ENCODE results near the gene SETD3. TPM values are rescaled to one million over a fixed set of nuclear protein-coding genes. Genes with fewer than 3 reads are reported as not detected.

SETD3 gene
- total and polyA plus RNA-seq, 2 of the 8 experiments (the other 6 are each of a cell fraction or from before 2014, with no cell fraction given) = 24.0 to 64.0 TPM

- 87% methylated on average over 15 of the region's 15 CpGs; no CpG with 5 or more reads in 1 of the 2 experiments for WGBS, 2 experiments (ENCODE audit: extremely low coverage in 1 of 2, insufficient coverage in 1 of 2, insufficient read length in 1 of 2, insufficient replicate concordance in 2 of 2, low coverage in 1 of 2, low lambda C conversion rate in 2 of 2, missing lambda C conversion rate in 1 of 2)
- CTCF ChIA-PET (ENCODE audit: partially characterized antibody) = interaction anchor here (0.6 to 4.5 kb wide), 8 partner anchors 9 to 291 kb away, joined by 3 to 20 read pairs (median 5); no protein-coding TSS in a partner anchor
- FAIRE-seq = no peak
Observed at GRCh38 chr14:99356031-99356608, 124.5 kb downstream of the SETD3 start.

More at GRCh38 chr14:99356031-99356608, 124.5 kb downstream of the SETD3 start:
- H3K23ac ChIP-seq (ENCODE audit: insufficient read length) = no peak overlapping the region
- H3K23me2 ChIP-seq (ENCODE audit: low read depth, low read length) = no peaks in the 10 kb centered on the region
- no peaks in the 10 kb centered on the region for H3K36me3 ChIP-seq (ENCODE audit: control insufficient read depth in 2 of 4, insufficient read depth in 4 of 4, low read length in 3 of 4)
- H3K27me3 ChIP-seq (replicated peaks in 1 of 4; ENCODE audit: control insufficient read depth in 3 of 4, extremely low read depth in 1 of 4, insufficient read depth in 3 of 4, low read length in 3 of 4) = no peaks in the 10 kb centered on the region
- H3K79me2 ChIP-seq (ENCODE audit: control insufficient read depth in 1 of 2, insufficient read depth in 2 of 2, low read length in 2 of 2) = no peaks in the 10 kb centered on the region
- no peak overlapping the region for H3K4ac ChIP-seq (replicated peaks; ENCODE audit: insufficient read length, low read depth, low read length)
- H2BK12ac ChIP-seq (ENCODE audit: low read depth, low read length) = no peak overlapping the region
- no peak overlapping the region for H3K9ac ChIP-seq (replicated peaks in 1 of 4; ENCODE audit: extremely low read depth in 1 of 4, low read depth in 3 of 4, low read length in 3 of 4)
- H3K9me3 ChIP-seq (ENCODE audit: insufficient read depth in 2 of 2, low read depth in 1 of 2, low read length in 1 of 2) = no peaks in the 10 kb centered on the region
- H2BK5ac ChIP-seq (ENCODE audit: low read depth, low read length) = no peak overlapping the region
- no peak overlapping the region for H3K14ac ChIP-seq (ENCODE audit: insufficient read length)
- no peak overlapping the region for H2BK20ac ChIP-seq (ENCODE audit: low read length)
- H4K91ac ChIP-seq (replicated peaks; ENCODE audit: insufficient read length, low read length) = no peak overlapping the region
- no peak overlapping the region for H2AFZ ChIP-seq (ENCODE audit: low read length)
- H3K4me1 ChIP-seq (replicated peaks in 1 of 4; ENCODE audit: control insufficient read depth in 3 of 4, insufficient read depth in 4 of 4, low read length in 3 of 4) = no peaks in the 10 kb centered on the region; a peak in 1 of 7 replicates
- no peak overlapping the region for H3K27ac ChIP-seq (ENCODE audit: low read depth, low read length)
- no peak for TF ChIP-seq ZNF274 (IDR thresholded peaks at IDR 0.05; ENCODE audit: borderline replicate concordance, extremely low read depth, low read length)
- TF ChIP-seq SP2 (IDR thresholded peaks at IDR 0.05; ENCODE audit: low read length) = no peak
- no peak for TF ChIP-seq CTBP2 (IDR thresholded peaks at IDR 0.05; ENCODE audit: borderline replicate concordance, insufficient read depth, insufficient read length, low read length)
- TF ChIP-seq KDM1A (IDR thresholded peaks at IDR 0.05; ENCODE audit: borderline replicate concordance, low read length) = no peak
- TF ChIP-seq RAD21 (IDR thresholded peaks at IDR 0.05 in 1 of 2, conservative IDR thresholded peaks at IDR 0.05 in 1 of 2; ENCODE audit: low read depth in 2 of 2, low read length in 2 of 2) = no peak
- no peak for TF ChIP-seq NANOG (IDR thresholded peaks at IDR 0.05; ENCODE audit: insufficient read depth, low read depth, low read length, poor library complexity, severe bottlenecking)
- H3K79me1 ChIP-seq (ENCODE audit: low read depth, low read length) = no peaks in the 10 kb centered on the region
- H3K18ac ChIP-seq (ENCODE audit: extremely low read depth, low read length) = no peak overlapping the region
- H2BK120ac ChIP-seq (replicated peaks; ENCODE audit: low read depth, low read length) = no peak overlapping the region
- POLR2A ChIA-PET (ENCODE audit: partially characterized antibody) = no interaction called here
- no peak overlapping the region for H4K5ac ChIP-seq (ENCODE audit: insufficient read length, low read depth, low read length)
- no peak overlapping the region for H4K8ac ChIP-seq (ENCODE audit: extremely low read depth, insufficient read depth, low read length)
- no peak overlapping the region for H2BK15ac ChIP-seq (ENCODE audit: low read length)
- H3K56ac ChIP-seq (replicated peaks; ENCODE audit: insufficient read length, low read depth, low read length) = no peak overlapping the region
- no peak overlapping the region for H2AK5ac ChIP-seq (ENCODE audit: low read depth, low read length)
- no peak overlapping the region for H3K4me3 ChIP-seq (ENCODE audit: extremely low read depth in 1 of 4, insufficient read depth in 2 of 4, low read depth in 3 of 4, low read length in 4 of 4)
- DNase-seq (ENCODE audit: low read depth in 1 of 2, low spot score in 2 of 2) = no peak
- no peaks in the 10 kb centered on the region for H4K20me1 ChIP-seq (replicated peaks in 1 of 2; ENCODE audit: control insufficient read depth in 1 of 2, insufficient read depth in 2 of 2, low read length in 2 of 2)
- H3K4me2 ChIP-seq (ENCODE audit: insufficient read depth in 1 of 2, low read depth in 2 of 2, low read length in 2 of 2) = no peak overlapping the region

Measured in H1 (cell line).